HG03025 (cell line): ENCODE measurements around the gene COL4A2.
"Not testable (repeated sequence)": the region's sequence is repeated elsewhere in the genome, so short reads cannot be mapped to it uniquely, and the experiment has no call there.

Experiments
- ATAC-seq: cut with Tn5 transposase; IDR thresholded peaks from one replicate; pipeline ENCODE4 v1.9.1; 2021; ENCODE audit warnings: mild to moderate bottlenecking, moderate library complexity; ENCODE audit not compliant: unreplicated experiment, low FRiP score

Gene COL4A2

DNA sequence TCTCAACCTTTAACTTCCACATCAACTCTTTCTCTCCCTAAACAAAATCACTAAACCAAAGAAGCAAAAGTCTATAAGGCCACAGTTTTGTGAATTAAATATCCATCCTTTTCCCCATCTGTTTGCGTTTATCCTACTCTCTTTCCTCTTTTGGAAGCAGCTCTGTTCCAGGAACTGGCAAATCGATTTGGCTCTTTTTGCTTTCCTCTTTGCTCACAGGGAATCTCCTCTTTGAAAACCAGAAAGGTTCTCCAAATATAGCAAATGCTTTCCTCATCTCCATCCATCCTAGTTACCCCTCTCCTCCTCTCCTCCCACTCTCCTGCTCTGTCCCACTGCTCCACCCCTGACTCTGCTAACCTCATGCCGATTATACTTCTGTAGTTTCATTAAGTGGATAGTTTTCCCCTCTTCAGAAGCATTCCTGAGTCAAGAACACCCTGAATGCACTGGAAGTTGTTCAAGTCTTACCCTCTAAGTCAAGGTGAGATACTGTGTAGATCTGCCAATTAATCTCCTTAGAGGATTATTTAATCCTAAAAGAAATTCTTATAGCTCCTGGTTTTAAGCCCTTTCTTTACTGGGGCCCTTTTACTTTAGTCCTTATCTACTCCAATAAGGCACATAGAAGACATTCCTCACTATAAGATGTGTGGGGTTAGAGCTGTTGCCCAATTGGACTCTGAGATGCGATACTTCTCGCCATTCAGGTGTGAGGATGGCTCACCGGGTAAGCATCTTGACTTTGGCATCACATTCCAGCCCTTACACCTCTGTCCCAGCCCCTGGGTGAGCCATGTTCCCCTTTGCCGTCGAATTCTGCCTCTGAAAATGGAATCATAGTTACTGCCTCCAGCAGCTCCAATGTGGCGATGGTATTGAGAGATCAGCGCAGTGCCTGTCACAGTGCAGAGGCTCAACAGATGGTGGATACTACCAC lies 67.6 kb downstream of the COL4A2 start:
- ATAC-seq: no peak

DNA sequence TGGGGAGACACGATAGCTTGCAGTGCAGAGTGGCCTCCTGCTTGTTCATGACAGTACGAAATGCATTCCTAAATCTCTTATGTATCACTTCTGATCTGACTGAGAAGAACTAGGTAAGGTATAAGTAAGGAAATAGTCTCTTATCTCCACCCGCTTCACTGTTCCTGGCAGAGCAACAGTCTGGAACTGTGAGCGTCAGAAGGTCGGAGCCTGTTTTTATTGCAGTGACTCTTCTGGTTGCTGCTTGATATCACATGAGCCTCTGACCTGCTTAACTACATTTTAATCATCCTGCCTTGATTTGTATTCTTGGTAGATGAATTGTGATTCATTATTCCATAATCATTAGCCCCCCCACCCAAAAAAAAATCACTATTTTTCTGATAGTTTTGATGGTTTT lies 69.0 kb downstream of the COL4A2 start:
- no peak for ATAC-seq

- ATAC-seq: no peak
Measured at GRCh38 chr13:110377178-110377825, 70.2 kb downstream of the COL4A2 start.

DNA sequence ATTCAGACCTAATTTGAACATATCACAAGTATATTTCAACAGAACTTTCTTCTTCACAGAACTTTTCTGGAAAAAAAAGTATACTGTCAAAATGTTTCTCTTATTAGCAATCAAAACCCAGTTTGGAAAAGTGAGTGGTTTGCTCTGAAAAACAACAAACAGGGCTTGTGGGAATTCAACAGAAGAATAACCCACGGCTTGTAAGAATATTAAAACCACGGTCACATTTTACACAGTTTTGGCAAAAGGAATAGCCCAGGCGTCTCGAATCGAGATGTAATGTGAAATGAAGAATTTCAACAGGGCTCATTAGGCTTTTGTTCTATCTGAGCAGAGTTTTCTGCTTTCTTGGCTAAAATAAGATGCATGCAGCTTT lies 70.7 kb downstream of the COL4A2 start:
- ATAC-seq: no peak

GRCh38 chr13:110379358-110379757 lies 72.3 kb downstream of the COL4A2 start:
- ATAC-seq: no peak

DNA sequence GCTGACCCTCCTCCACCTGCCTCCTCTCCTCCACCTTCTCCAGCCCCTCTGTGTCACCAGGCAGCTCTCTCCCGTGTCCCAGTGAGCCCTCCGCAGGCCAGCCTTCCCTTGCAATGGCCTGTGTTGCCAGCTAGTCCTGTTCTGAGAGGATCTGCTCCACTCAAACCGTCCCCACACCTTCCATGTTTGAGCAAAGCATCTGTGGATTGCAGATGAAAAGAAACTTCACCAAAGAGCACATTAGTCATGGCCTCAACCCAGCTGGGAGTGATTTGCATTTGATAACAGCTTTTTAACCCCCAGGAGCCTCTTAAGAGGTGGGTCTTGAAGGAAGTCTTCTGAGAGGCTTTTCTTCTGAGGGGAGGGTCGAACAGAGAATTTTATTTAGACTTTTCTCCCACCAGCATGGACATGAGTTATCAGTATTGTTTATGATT lies 72.8 kb downstream of the COL4A2 start:
- no peak for ATAC-seq

DNA sequence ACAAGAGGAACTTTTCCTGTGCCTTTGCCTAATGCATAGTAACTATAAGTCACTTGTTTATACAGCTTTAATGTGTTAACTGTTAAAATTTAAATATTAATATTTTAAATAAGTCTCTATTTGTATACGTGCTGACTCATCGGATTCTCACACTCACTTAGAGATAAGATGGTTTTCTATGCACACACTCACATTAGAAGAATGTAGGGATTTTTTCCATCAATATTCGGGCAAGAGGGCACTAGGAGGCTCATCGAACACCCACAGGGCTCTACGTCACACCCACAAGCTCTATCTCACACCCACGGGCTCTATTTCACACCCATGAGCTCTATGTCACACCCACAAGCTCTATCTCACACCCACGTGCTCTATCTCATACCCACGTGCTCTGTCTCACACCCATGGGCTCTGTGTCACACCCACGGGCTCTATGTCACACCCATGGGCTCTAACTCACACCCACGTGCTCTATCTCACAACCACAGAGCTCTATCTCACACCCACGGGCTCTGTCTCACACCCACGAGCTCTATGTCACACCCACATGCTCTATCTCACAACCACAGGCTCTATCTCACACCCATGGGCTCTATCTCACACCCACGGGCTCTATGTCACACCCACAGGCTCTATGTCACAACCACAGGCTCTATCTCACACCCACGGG lies 73.4 kb downstream of the COL4A2 start:
- no peak for ATAC-seq

DNA sequence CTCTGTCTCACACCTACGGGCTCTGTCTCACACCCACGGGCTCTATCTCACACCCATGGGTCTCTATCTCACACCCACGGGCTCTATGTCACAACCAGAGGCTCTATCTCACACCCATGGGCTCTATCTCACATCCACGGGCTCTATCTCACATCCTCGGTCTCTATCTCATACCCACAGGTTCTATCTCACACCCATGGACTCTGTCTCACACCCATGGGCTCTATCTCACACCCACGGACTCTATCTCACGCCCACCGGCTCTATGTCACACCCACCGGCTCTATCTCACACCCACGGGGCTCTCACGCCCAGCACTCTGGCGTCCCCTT lies 73.9 kb downstream of the COL4A2 start:
- no peak for ATAC-seq

DNA sequence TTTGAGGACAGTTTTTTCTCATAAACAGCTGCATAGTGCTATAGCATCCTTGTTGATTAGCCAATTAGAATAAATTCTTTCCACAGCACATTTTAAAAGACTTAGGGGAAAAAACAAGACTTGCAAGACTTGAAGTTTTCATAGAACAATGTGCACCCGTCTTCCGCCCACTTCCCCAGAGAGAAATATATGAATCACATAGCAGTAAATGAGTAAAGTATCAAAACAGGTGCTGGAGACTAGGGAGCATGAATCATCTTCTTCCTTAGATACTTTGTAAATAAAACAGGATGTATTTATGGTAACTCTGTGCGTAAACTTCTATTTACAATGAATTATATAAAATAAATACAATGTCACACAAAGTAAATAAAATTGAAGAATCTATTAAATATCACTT lies 75.1 kb downstream of the COL4A2 start:
- ATAC-seq: no peak

GRCh38 chr13:110382830-110383229 lies 75.7 kb downstream of the COL4A2 start:
- no peak for ATAC-seq

GRCh38 chr13:110387451-110388107 lies 80.5 kb downstream of the COL4A2 start:
- ATAC-seq: peak; percentile 75

- no peak for ATAC-seq
Measured at GRCh38 chr13:110388108-110388943, 81.2 kb downstream of the COL4A2 start.

- no peak for ATAC-seq
Measured at GRCh38 chr13:110390567-110390966, 83.5 kb downstream of the COL4A2 start.

- ATAC-seq: no peak
Measured at GRCh38 chr13:110391273-110391672, 84.2 kb downstream of the COL4A2 start.

DNA sequence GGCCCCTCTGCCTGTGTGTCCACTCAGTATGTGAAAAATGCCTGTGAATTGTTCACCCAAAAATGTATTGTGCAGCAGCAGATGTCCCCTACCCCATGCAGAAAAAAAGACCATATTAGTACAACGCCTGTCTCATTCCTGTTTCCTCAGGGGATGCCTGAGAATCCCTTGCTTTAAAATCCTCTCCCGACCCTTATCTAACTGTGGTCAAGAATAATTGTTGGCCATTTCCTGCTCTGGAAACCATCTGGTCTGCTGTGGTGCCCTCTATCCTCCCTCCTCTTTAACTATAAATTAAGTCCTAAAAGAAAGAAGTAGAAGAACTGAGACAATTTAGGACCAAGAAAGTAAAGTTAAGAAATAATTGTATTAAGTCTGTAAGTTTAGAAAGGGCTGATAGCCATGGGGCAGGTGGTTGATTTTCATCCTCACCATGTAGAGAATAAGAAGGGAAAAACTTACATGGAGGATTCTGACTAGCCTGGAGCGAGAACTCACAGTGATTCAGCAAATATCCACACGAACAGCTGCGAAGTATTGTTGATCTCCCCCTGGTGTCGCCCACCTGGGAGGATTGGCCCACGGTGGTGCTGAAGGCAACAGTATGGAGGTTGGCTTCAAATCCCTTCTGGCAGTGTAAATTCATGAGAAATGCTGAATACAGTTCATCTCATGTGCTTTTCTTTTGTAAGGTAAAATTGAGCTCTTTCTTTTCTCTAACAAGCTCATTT lies 85.6 kb downstream of the COL4A2 start:
- no peak for ATAC-seq

DNA sequence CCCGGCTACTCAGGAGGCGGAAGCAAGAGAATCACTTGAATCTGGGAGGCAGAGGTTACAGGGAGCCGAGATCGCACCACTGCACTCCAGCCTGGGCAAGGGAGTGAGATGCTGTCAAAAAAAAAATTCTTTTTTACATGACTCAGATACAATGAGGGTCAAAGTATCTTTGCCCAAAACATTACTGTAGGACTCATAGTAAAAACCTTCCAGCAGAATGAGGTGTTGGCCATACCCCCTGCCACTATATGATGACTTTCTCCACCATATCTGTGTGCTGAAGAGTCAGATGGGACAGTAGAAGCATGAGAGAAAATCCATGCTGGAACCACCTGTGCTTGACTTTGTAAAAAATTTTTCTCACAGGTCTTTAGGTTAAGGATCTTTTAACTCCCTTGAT lies 86.7 kb downstream of the COL4A2 start:
- no peak for ATAC-seq

DNA sequence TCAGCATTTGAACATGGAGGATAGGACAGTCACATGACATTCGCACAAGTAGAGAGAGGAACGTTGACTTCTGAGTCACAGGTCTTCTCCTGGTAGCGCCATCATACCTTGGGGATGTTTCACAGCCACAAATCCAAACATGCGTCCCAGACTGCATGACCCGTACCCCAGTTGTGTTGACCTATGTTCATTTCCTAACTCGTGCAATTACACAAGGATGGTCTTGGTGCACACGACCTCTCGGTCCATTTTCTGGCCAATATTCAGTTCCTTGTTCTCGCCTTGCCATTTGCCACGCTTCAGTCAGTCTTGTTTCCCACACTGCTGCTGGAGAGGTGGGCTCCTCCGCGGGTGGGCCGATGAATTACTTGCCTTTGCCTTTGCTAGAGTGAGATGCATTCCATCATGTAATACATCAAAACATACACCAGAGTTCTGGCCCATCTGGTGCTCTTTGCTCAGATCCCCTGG lies 87.3 kb downstream of the COL4A2 start:
- ATAC-seq: no peak

DNA sequence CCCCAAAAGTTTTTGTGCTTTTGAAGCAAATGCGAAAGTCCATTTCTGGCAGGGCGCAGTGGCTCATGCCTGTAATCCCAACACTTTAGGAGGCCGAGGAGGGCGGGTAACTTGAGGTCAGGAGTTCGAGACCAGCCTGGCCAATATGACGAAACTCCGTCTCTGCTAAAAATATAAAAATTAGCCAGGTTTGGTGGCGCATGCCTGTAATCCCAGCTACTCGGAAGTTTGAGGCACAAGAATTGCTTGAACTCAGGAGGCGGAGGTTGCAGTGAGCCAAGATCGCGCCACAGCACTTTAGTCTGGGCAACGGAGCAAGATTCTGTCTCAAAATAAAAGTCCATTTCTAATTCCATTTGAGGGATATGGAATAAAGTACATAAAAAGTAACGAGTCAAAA lies 88.5 kb downstream of the COL4A2 start:
- not testable (repeated sequence) for ATAC-seq

- ATAC-seq: no peak
Measured at GRCh38 chr13:110396476-110396875, 89.4 kb downstream of the COL4A2 start.
